K562 (cell line): ENCODE results near the gene ACYP2. TPM values are rescaled to one million over a fixed set of nuclear protein-coding genes. Genes with fewer than 3 reads are reported as not detected.
A peak's percentile ranks its signal among the peaks of the same experiment; 100 is the strongest.

Experiments used
- ATAC-seq: fragments of 200-7000 bp; cut with Tn5 transposase; 3 replicates; pipeline ENCODE4 v1.9.1; 2020; ENCODE audit warnings: moderate library complexity
- BruUV-seq: library from RNA; stranded (reverse); fragments of 400-500 nt; replicated peaks from 2 replicates; lab custom pipeline; 2021; lab: Mats Ljungman, UMichigan
- CTCF ChIA-PET: fragments of 300-600 bp; formaldehyde crosslinking; extraction: SDS; loops from one replicate; lab custom pipeline; 2021; ENCODE audit warnings: low intra/inter-chr PET ratio; lab: Yijun Ruan, JAX
- POLR2A ChIA-PET: fragments of 300-600, 350-650 bp; sonication (Branson Sonifier 250); formaldehyde crosslinking; extraction: SDS; loops from one replicate; lab custom pipeline; 2021; ENCODE audit warnings: antibody characterized with exemption, inconsistent platforms; lab: Yijun Ruan, JAX
- DNase-seq, 4 experiments: peaks; one replicate each; pipeline versions ENCODE4 v3.0.0 to v3.0.0-alpha.2; 2011 to 2018; ENCODE audit warnings: low spot score in 3 of 4, mixed read lengths in 3 of 4; ENCODE audit errors: extremely low read depth in 1 of 4
- FAIRE-seq: peaks from 2 replicates; lab custom pipeline; 2011; peaks lifted over from hg19 to GRCh38; lab: Jason Lieb, UNC
- H2AFZ ChIP-seq: 2 replicates; pipeline ENCODE4 v1.6.0; 2011; ENCODE audit warnings: low read depth, low read length, control low read depth, inconsistent platforms
- H3K27ac ChIP-seq: fragments of 200-600 bp; 3 replicates; pipeline ENCODE4 v1.8.0; 2011; ENCODE audit warnings: low read depth, mild to moderate bottlenecking, control low read depth, inconsistent platforms, low read length, moderate library complexity, mixed read lengths; ENCODE audit errors: extremely low read depth
- H3K27me3 ChIP-seq, 2 experiments: fragments of 300-600 bp in 1 of 2; 2 replicates in 1 of 2; 3 replicates in 1 of 2; pipeline versions ENCODE4 v1.6.0 to v1.8.0; 2011; ENCODE audit warnings: inconsistent platforms in 2 of 2, low read length in 2 of 2, mild to moderate bottlenecking in 1 of 2, mixed read lengths in 1 of 2, moderate library complexity in 1 of 2; ENCODE audit not compliant: control insufficient read depth in 2 of 2, insufficient read depth in 2 of 2
- H3K36me3 ChIP-seq: fragments of 300-600 bp; 3 replicates; pipeline ENCODE4 v1.8.0; 2011; ENCODE audit warnings: mild to moderate bottlenecking, low read length, inconsistent platforms; ENCODE audit not compliant: control insufficient read depth, insufficient read depth
- H3K4me1 ChIP-seq, 2 experiments: fragments of 200-600 bp in 1 of 2; replicated peaks in 1 of 2; 2 replicates in 1 of 2; 3 replicates in 1 of 2; pipeline versions ENCODE4 v1.5.1 to v1.8.0; 2011; ENCODE audit warnings: inconsistent platforms in 2 of 2, low read length in 2 of 2, mild to moderate bottlenecking in 1 of 2, mixed read lengths in 1 of 2, moderate library complexity in 1 of 2; ENCODE audit not compliant: control insufficient read depth in 2 of 2, insufficient read depth in 2 of 2
- H3K4me2 ChIP-seq: 2 replicates; pipeline ENCODE4 v1.6.1; 2011; ENCODE audit warnings: low read length, control low read depth, inconsistent platforms, mixed read lengths; ENCODE audit not compliant: insufficient read depth
- H3K4me3 ChIP-seq: fragments of 200-600 bp; sonication (generic), shearing (Covaris generic); 2 replicates; pipeline ENCODE4 v1.5.1; 2016; ENCODE audit warnings: control low read depth, inconsistent platforms
- H3K79me2 ChIP-seq: fragments of 200-600 bp; 3 replicates; pipeline ENCODE4 v1.8.0; 2011; ENCODE audit warnings: low read length, inconsistent platforms; ENCODE audit not compliant: control insufficient read depth, insufficient read depth
- H3K9ac ChIP-seq, 2 experiments: 2 replicates each; pipeline versions ENCODE4 v1.6.0 to v1.6.1; 2011; ENCODE audit warnings: low read depth in 2 of 2, low read length in 2 of 2, control low read depth in 1 of 2, inconsistent platforms in 1 of 2, mild to moderate bottlenecking in 1 of 2, mixed read lengths in 1 of 2; ENCODE audit not compliant: insufficient read depth in 1 of 2
- H3K9me1 ChIP-seq: one replicate; pipeline ENCODE4 v1.6.0; 2011; ENCODE audit warnings: inconsistent platforms, mild to moderate bottlenecking, low read length, moderate library complexity; ENCODE audit not compliant: control insufficient read depth, insufficient read depth
- H3K9me3 ChIP-seq: replicated peaks from 2 replicates; pipeline ENCODE4 v1.5.1; 2011; ENCODE audit warnings: low read depth, low read length, inconsistent platforms; ENCODE audit not compliant: control insufficient read depth, insufficient read depth
- H4K20me1 ChIP-seq: replicated peaks from 2 replicates; pipeline ENCODE4 v1.6.1; 2011; ENCODE audit warnings: low read length, inconsistent platforms, mixed read lengths; ENCODE audit not compliant: control insufficient read depth, insufficient read depth
- ELF4 ChIP-seq: fragments of 450-650 bp; formaldehyde crosslinking; IDR thresholded peaks from 2 replicates; pipeline ENCODE4 v1.4.0; 2022; ENCODE audit warnings: missing genetic modification characterization
- EP300 ChIP-seq: IDR thresholded peaks from 2 replicates; pipeline ENCODE4 v1.6.1; 2012; ENCODE audit warnings: low read length, improper control_type of control experiment
- GABPA ChIP-seq: fragments of 200-800 bp; sonication (Bioruptor generic); conservative IDR thresholded peaks from 2 replicates; pipeline ENCODE4 v1.6.1; 2016; ENCODE audit warnings: low read depth, missing genetic modification characterization, missing compliant biosample characterization
- HDAC1 ChIP-seq, 2 experiments: fragments of 450-650 bp; IDR thresholded peaks; 2 replicates each; pipeline ENCODE4 v1.6.1; 2016 to 2017; ENCODE audit warnings: inconsistent platforms in 1 of 2, mild to moderate bottlenecking in 1 of 2, moderate library complexity in 1 of 2
- L3MBTL2 ChIP-seq: fragments of 450-650 bp; IDR thresholded peaks from 2 replicates; pipeline ENCODE4 v1.6.1; 2016; ENCODE audit warnings: mild to moderate bottlenecking, moderate library complexity
- NBN ChIP-seq: fragments of 450-650 bp; IDR thresholded peaks from 2 replicates; pipeline ENCODE4 v1.6.1; 2016; ENCODE audit warnings: low read depth, mild to moderate bottlenecking
- NFYB ChIP-seq: IDR thresholded peaks from 2 replicates; pipeline ENCODE4 v1.6.1; 2011; ENCODE audit warnings: mild to moderate bottlenecking, moderate library complexity; ENCODE audit not compliant: insufficient read length; ENCODE audit errors: extremely low read depth
- NR2C1 ChIP-seq, 2 experiments: fragments of 450-650 bp; IDR thresholded peaks; 2 replicates each; pipeline ENCODE4 v1.6.1; 2017; ENCODE audit warnings: mild to moderate bottlenecking in 2 of 2, antibody characterized with exemption in 1 of 2, inconsistent platforms in 1 of 2, missing compliant biosample characterization in 1 of 2, missing genetic modification characterization in 1 of 2
- SMARCA4 ChIP-seq: fragments of 450-650 bp; IDR thresholded peaks from 2 replicates; pipeline ENCODE4 v1.6.1; 2016
- SMARCC2 ChIP-seq: fragments of 450-650 bp; IDR thresholded peaks from 2 replicates; pipeline ENCODE4 v1.6.1; 2017; ENCODE audit warnings: antibody characterized with exemption, moderate library complexity, mild to moderate bottlenecking, low read depth
- SMC3 ChIP-seq: conservative IDR thresholded peaks from 2 replicates; pipeline ENCODE4 v1.6.1; 2011; ENCODE audit warnings: low read depth, low read length, improper control_type of control experiment; ENCODE audit not compliant: insufficient read depth
- SNRNP70 ChIP-seq: fragments of 200-400 bp; formaldehyde crosslinking; optimal IDR thresholded peaks from 2 replicates; pipeline ENCODE3; 2017; ENCODE audit warnings: low read depth, low read length
- SPI1 ChIP-seq: IDR thresholded peaks from 2 replicates; pipeline ENCODE4 v1.6.1; 2011; ENCODE audit warnings: low read depth, low read length, control low read depth, borderline replicate concordance
- TAL1 ChIP-seq: fragments of 450-650 bp; IDR thresholded peaks from 2 replicates; pipeline ENCODE4 v1.6.1; 2016; ENCODE audit warnings: mild to moderate bottlenecking
- TFAM ChIP-seq: fragments of 250-450 bp; sonication (Bioruptor Pico); conservative IDR thresholded peaks from 2 replicates; pipeline ENCODE4 v1.5.0; 2021; ENCODE audit warnings: mild to moderate bottlenecking, moderate library complexity
- TSC22D4 ChIP-seq: fragments of 450-650 bp; IDR thresholded peaks from 2 replicates; pipeline ENCODE4 v1.6.1; 2016; ENCODE audit warnings: missing genetic modification characterization, missing biosample characterization, control low read depth
- ZNF77 ChIP-seq: fragments of 250-450 bp; sonication (Bioruptor Pico); IDR thresholded peaks from 2 replicates; pipeline ENCODE4 v1.5.0; 2020
- WGBS: fragments of 100-300 bp; shearing (Covaris generic); methylation state at CpG from one replicate; pipeline ENCODE4 v1.1.6; 2016; ENCODE audit warnings: low coverage, mixed read lengths; ENCODE audit not compliant: insufficient coverage; ENCODE audit errors: missing lambda C conversion rate; 5-methylcytosine and 5-hydroxymethylcytosine counted together
- in situ Hi-C: fragments of 300-500 bp; cut with MboI; formaldehyde crosslinking; loops from 4 replicates; pipeline ENCODE4 v1.15.0; 2018; ENCODE audit warnings: inconsistent platforms, mixed read lengths
- intact Hi-C: fragments of 100-400 bp; cut with micrococcal nuclease; formaldehyde crosslinking; loops from 2 replicates; pipeline ENCODE4 v1.14.2; 2022
- polyA plus RNA-seq, 8 experiments: library from polyadenylated mRNA; depleted of rRNA in 4 of 8; stranded (reverse) in 5 of 8; unstranded in 3 of 8; fragments of >200 nt; fragmentation: Nextera tagmentation in 2 of 8; fragmentation: Illumina TruSeq in 1 of 8; extraction: Ambion mirVana in 2 of 8; extraction: Trizol in 1 of 8; gene quantifications; 2 replicates each; pipeline versions ENCODE4 v1.2.1 to v1.2.3, GENCODE V29; 2011 to 2014; ENCODE audit warnings: inconsistent platforms in 1 of 8, missing spikeins in 1 of 8
- total RNA-seq, 7 experiments: library from RNA; depleted of rRNA in 6 of 7; stranded (reverse); fragments of >200 nt in 6 of 7; fragmentation: Illumina TruSeq in 2 of 7; extraction: Trizol in 2 of 7; gene quantifications; 2 replicates each; pipeline versions ENCODE4 v1.2.1 to v1.2.3, GENCODE V29; 2011 to 2021; ENCODE audit warnings: low replicate concordance in 1 of 7
- TF ChIP-seq, protein P1 (sequence below): sonication (generic); formaldehyde crosslinking; IDR thresholded peaks from 2 replicates; pipeline ENCODE4 v1.8.0; 2022; ENCODE audit warnings: mild to moderate bottlenecking, missing genetic modification reagents

The ACYP2 gene
- total and polyA plus RNA-seq, 9 of the 15 experiments (the other 6 are each of a cell fraction or from before 2014, with no cell fraction given): 1.0 to 4.1 (median 2.0) TPM

DNA sequence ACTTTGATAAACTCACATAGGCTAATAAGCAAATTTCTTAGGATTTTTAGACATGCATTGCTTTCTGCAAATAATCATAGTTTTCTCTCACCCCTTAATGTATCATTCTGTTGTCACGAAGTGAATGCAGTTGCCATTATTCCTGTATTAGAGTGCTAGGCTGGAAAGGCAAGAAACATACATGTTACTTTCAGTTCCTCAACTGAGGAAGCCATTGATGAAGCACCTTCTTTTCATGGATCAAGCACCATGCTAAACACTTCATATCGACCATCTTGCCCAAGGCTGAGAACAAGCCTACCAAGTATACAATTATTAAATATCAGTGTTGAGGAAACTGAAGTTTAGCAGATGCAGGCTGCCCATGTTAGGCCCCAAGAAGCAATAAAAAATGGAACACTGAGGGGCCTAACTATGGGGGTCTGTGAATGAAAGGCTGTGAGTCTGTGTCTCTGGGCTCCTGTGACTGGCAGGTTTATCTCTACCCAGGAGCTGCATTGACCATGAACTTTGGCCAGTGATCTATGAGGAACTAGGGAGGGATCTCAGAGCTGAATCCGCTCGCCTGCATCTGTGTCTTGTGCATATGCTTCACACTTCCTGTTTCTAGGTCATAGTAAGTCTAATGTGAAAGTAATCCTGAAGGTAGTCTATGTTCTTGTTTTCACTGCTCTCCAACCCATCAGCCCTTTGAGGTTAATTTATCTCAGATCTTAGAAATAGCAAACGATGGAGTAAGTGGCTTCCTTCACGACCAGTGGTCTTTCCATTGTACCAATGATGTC, 156.6 kb downstream of the ACYP2 start:
- H3K9me3 ChIP-seq: no peaks in the 10 kb centered on the region
- BruUV-seq: no TSS peak
- no peak overlapping the region for H2AFZ ChIP-seq
- ChIA-PET POLR2A (no interaction called here), CTCF (no interaction called here)
- H4K20me1 ChIP-seq: no peaks in the 10 kb centered on the region
- no peaks in the 10 kb centered on the region for H3K4me1 ChIP-seq
- no peak overlapping the region for H3K4me3 ChIP-seq
- FAIRE-seq (no peak), DNase-seq (no peak), ATAC-seq (peak; percentile 33; the same call in 2 of the 3 replicates)
- H3K9ac ChIP-seq: no peak overlapping the region
- 21% methylated on average over 6 of the region's 6 CpGs for WGBS
- no peak overlapping the region for H3K4me2 ChIP-seq
- H3K9me1 ChIP-seq: no peaks in the 10 kb centered on the region
- no peak overlapping the region for H3K27ac ChIP-seq
- no peaks in the 10 kb centered on the region for H3K79me2 ChIP-seq
- intact Hi-C loops: no loop called here
- no peaks in the 10 kb centered on the region for H3K27me3 ChIP-seq
- in situ Hi-C loops: no loop called here
- no peaks in the 10 kb centered on the region for H3K36me3 ChIP-seq
- TF ChIP-seq TAL1 (no peak), NBN (no peak), TFAM (no peak), NR2C1 (IDR thresholded peaks at IDR 0.05) (no peak), NR2C1 (tag; IDR thresholded peaks at IDR 0.05) (0 out of 2 replicates have a peak, but pooled peaks have one; percentile 24), GABPA (tag) (0 out of 2 replicates have a peak, but pooled peaks have one; percentile 26), SNRNP70 (no peak), TSC22D4 (tag) (no peak), EP300 (no peak), ELF4 (CRISPR knock-in tag) (no peak), ZNF77 (CRISPR knock-in tag) (no peak), SMARCA4 (no peak), HDAC1 (IDR thresholded peaks at IDR 0.05) (no peak), NFYB (no peak), SMARCC2 (no peak), SPI1 (peak; percentile 67; the same call in 1 of the 2 replicates), L3MBTL2 (0 out of 2 replicates have a peak, but pooled peaks have one; percentile 26), SMC3 (no peak)
- TF ChIP-seq, protein P1, sequence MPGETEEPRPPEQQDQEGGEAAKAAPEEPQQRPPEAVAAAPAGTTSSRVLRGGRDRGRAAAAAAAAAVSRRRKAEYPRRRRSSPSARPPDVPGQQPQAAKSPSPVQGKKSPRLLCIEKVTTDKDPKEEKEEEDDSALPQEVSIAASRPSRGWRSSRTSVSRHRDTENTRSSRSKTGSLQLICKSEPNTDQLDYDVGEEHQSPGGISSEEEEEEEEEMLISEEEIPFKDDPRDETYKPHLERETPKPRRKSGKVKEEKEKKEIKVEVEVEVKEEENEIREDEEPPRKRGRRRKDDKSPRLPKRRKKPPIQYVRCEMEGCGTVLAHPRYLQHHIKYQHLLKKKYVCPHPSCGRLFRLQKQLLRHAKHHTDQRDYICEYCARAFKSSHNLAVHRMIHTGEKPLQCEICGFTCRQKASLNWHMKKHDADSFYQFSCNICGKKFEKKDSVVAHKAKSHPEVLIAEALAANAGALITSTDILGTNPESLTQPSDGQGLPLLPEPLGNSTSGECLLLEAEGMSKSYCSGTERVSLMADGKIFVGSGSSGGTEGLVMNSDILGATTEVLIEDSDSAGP (CRISPR knock-in tag): no peak
